Breast epithelium (tissue), 3 donors: ENCODE results near the gene LRP6.

Experiments used
- CTCF ChIP-seq, 3 donors: fragments of 450-650 bp; IDR thresholded peaks; one replicate each; pipeline ENCODE4 v1.5.1; 2016 to 2017; ENCODE audit warnings: antibody characterized with exemption in 3 of 3, mild to moderate bottlenecking in 3 of 3, moderate library complexity in 3 of 3
- POLR2AphosphoS5 ChIP-seq, 3 donors: sonication (generic); formaldehyde crosslinking; IDR thresholded peaks; one replicate each; pipeline ENCODE4 v1.6.1; 2017; ENCODE audit warnings: antibody characterized with exemption in 3 of 3

- TF ChIP-seq CTCF (IDR thresholded peaks at IDR 0.05), result no peak
- no peak for TF ChIP-seq POLR2AphosphoS5 (IDR thresholded peaks at IDR 0.05)
Measured at GRCh38 chr12:12180136-12180535, 86.7 kb downstream of the LRP6 start.
